Neural cell (in vitro differentiated cells): ENCODE measurements around the gene MAP6. TPM values are rescaled to one million over a fixed set of nuclear protein-coding genes. Genes with fewer than 3 reads are reported as not detected.

Experiments
- H2AFZ ChIP-seq: fragments of 200-600, 300-800 bp; sonication (generic), shearing (Covaris generic); 2 replicates; pipeline ENCODE4 v1.6.0; 2014; ENCODE audit warnings: low read depth, mild to moderate bottlenecking, antibody characterized with exemption, low read length, moderate library complexity
- H3F3A ChIP-seq: fragments of 200-600 bp; shearing (Covaris generic); 2 replicates; pipeline ENCODE4 v1.6.1; 2016; ENCODE audit warnings: mild to moderate bottlenecking, moderate library complexity, mixed read lengths, antibody characterized with exemption, low read length; ENCODE audit not compliant: insufficient read depth, poor library complexity, severe bottlenecking
- H3K27ac ChIP-seq: fragments of 200-600, 300-800 bp; sonication (generic), shearing (Covaris generic); 2 replicates; pipeline ENCODE4 v1.5.1; 2014; ENCODE audit warnings: mild to moderate bottlenecking, low read length, moderate library complexity
- H3K27me3 ChIP-seq: fragments of 300-800, 200-600 bp; sonication (generic), shearing (Covaris generic); 2 replicates; pipeline ENCODE4 v1.6.0; 2014; ENCODE audit warnings: mild to moderate bottlenecking, low read depth, low read length, moderate library complexity; ENCODE audit not compliant: insufficient read depth
- H3K36me3 ChIP-seq: fragments of 300-800, 200-600 bp; sonication (generic), shearing (Covaris generic); 2 replicates; pipeline ENCODE4 v1.5.1; 2014; ENCODE audit warnings: mild to moderate bottlenecking, antibody characterized with exemption, low read length, moderate library complexity; ENCODE audit not compliant: insufficient read depth
- H3K4me2 ChIP-seq: fragments of 300-800, 200-600 bp; sonication (generic), shearing (Covaris generic); 2 replicates; pipeline ENCODE4 v1.6.0; 2014; ENCODE audit warnings: mild to moderate bottlenecking, low read length
- H3K4me3 ChIP-seq: fragments of 300-800, 200-600 bp; sonication (generic), shearing (Covaris generic); 2 replicates; pipeline ENCODE4 v1.5.1; 2014; ENCODE audit warnings: mild to moderate bottlenecking, low read length, moderate library complexity
- H3K79me2 ChIP-seq: fragments of 200-600 bp; shearing (Covaris generic); replicated peaks from 2 replicates; pipeline ENCODE4 v1.6.0; 2014; ENCODE audit warnings: mild to moderate bottlenecking, low read length, moderate library complexity; ENCODE audit not compliant: insufficient read depth
- H3K9ac ChIP-seq: fragments of 300-800, 200-600 bp; sonication (generic), shearing (Covaris generic); 2 replicates; pipeline ENCODE4 v1.6.1; 2016; ENCODE audit warnings: mild to moderate bottlenecking, low read length, mixed read lengths
- H3K9me2 ChIP-seq: fragments of 200-600 bp; shearing (Covaris generic); 2 replicates; pipeline ENCODE4 v1.6.1; 2016; ENCODE audit warnings: mild to moderate bottlenecking, low read length, mixed read lengths; ENCODE audit not compliant: insufficient read depth
- H3K9me3 ChIP-seq: fragments of 200-600, 300-800 bp; sonication (generic), shearing (Covaris generic); 2 replicates; pipeline ENCODE4 v1.6.1; 2016; ENCODE audit warnings: mild to moderate bottlenecking, mixed run types, low read length, moderate library complexity, mixed read lengths
- H4K20me1 ChIP-seq: fragments of 200-600 bp; shearing (Covaris generic); 2 replicates; pipeline ENCODE4 v1.6.1; 2016; ENCODE audit warnings: mild to moderate bottlenecking, mixed run types; ENCODE audit not compliant: insufficient read depth
- CTCF ChIP-seq: fragments of 450-650 bp; IDR thresholded peaks from 2 replicates; pipeline ENCODE4 v1.5.1; 2014; ENCODE audit warnings: antibody characterized with exemption, mild to moderate bottlenecking, moderate library complexity; ENCODE audit not compliant: poor library complexity, severe bottlenecking
- EP300 ChIP-seq: fragments of 450-650 bp; conservative IDR thresholded peaks from 2 replicates; pipeline ENCODE4 v1.6.1; 2014; ENCODE audit warnings: antibody characterized with exemption, mild to moderate bottlenecking, moderate library complexity; ENCODE audit not compliant: poor library complexity, severe bottlenecking
- EZH2 ChIP-seq: fragments of 200-600, 300-800 bp; shearing (Covaris generic), sonication (generic); IDR thresholded peaks from 2 replicates; pipeline ENCODE4 v1.6.1; 2014; ENCODE audit warnings: antibody characterized with exemption, low read length, borderline replicate concordance, mild to moderate bottlenecking; ENCODE audit not compliant: insufficient read depth, poor library complexity, severe bottlenecking
- MXI1 ChIP-seq: fragments of 450-650 bp; conservative IDR thresholded peaks from 2 replicates; pipeline ENCODE4 v1.6.1; 2014; ENCODE audit warnings: antibody characterized with exemption, mild to moderate bottlenecking; ENCODE audit not compliant: poor library complexity, severe bottlenecking
- POLR2AphosphoS5 ChIP-seq: IDR thresholded peaks from 2 replicates; pipeline ENCODE4 v1.6.1; 2012
- RAD21 ChIP-seq: fragments of 450-650 bp; conservative IDR thresholded peaks from 2 replicates; pipeline ENCODE4 v1.6.1; 2014; ENCODE audit warnings: antibody characterized with exemption, mild to moderate bottlenecking, moderate library complexity
- REST ChIP-seq: IDR thresholded peaks from 2 replicates; pipeline ENCODE4 v1.6.1; 2012; ENCODE audit warnings: borderline replicate concordance
- SMC3 ChIP-seq: fragments of 450-650 bp; conservative IDR thresholded peaks from 2 replicates; pipeline ENCODE4 v1.6.1; 2014; ENCODE audit warnings: antibody characterized with exemption, mild to moderate bottlenecking, moderate library complexity; ENCODE audit not compliant: poor library complexity
- TAF1 ChIP-seq: IDR thresholded peaks from 2 replicates; pipeline ENCODE4 v1.6.1; 2012; ENCODE audit warnings: low read depth
- polyA plus RNA-seq: library from polyadenylated mRNA; depleted of rRNA; stranded (reverse); fragments of >200 nt; gene quantifications from 2 replicates; pipeline ENCODE4 v1.2.3, GENCODE V29; 2014

The MAP6 gene
- polyA plus RNA-seq, 1 donor from 2014 or later, result 178 TPM

GRCh38 chr11:75653532-75653931, 15.3 kb downstream of the MAP6 start:
- H3K27ac ChIP-seq, result no peak overlapping the region
- H3K9me2 ChIP-seq, result no peaks in the 10 kb centered on the region
- H4K20me1 ChIP-seq, result no peaks in the 10 kb centered on the region
- no peaks in the 10 kb centered on the region for H3K27me3 ChIP-seq
- no peaks in the 10 kb centered on the region for H3F3A ChIP-seq
- H3K36me3 ChIP-seq, result no peaks in the 10 kb centered on the region
- H3K4me3 ChIP-seq, result no peak overlapping the region
- no peak for TF ChIP-seq MXI1
- TF ChIP-seq CTCF, result no peak
- TF ChIP-seq EP300, result no peak
- no peak for TF ChIP-seq SMC3
- no peak for TF ChIP-seq EZH2
- no peak for TF ChIP-seq REST
- no peak for TF ChIP-seq POLR2AphosphoS5
- no peak for TF ChIP-seq TAF1
- no peak for TF ChIP-seq RAD21
- H3K79me2 ChIP-seq, result peaks cover 94% of the 10 kb centered on the region
- no peak overlapping the region for H3K9ac ChIP-seq
- H3K4me2 ChIP-seq, result no peak overlapping the region
- no peak overlapping the region for H2AFZ ChIP-seq
- H3K9me3 ChIP-seq, result no peaks in the 10 kb centered on the region

GRCh38 chr11:75652936-75653335, 15.9 kb downstream of the MAP6 start:
- Histone ChIP-seq H3F3A (no peaks in the 10 kb centered on the region), H3K27ac (no peak overlapping the region), H3K9me3 (no peaks in the 10 kb centered on the region), H3K9ac (no peak overlapping the region), H3K9me2 (no peaks in the 10 kb centered on the region), H3K36me3 (no peaks in the 10 kb centered on the region), H2AFZ (no peak overlapping the region), H3K27me3 (no peaks in the 10 kb centered on the region), H3K4me2 (no peak overlapping the region), H3K4me3 (no peak overlapping the region), H4K20me1 (no peaks in the 10 kb centered on the region), H3K79me2 (peaks cover 94% of the 10 kb centered on the region)
- TF ChIP-seq CTCF (no peak), RAD21 (no peak), REST (no peak), SMC3 (no peak), MXI1 (no peak), EP300 (no peak), EZH2 (no peak), POLR2AphosphoS5 (no peak), TAF1 (no peak)
